Neural cell (in vitro differentiated cells): ENCODE data around the gene C5orf47. TPM values are rescaled to one million over a fixed set of nuclear protein-coding genes. Genes with fewer than 3 reads are reported as not detected.
A peak's percentile ranks its signal among the peaks of the same experiment; 100 is the strongest.

ENCODE experiments used
- H2AFZ ChIP-seq: fragments of 200-600, 300-800 bp; sonication (generic), shearing (Covaris generic); 2 replicates; pipeline ENCODE4 v1.6.0; 2014; ENCODE audit warnings: low read depth, mild to moderate bottlenecking, antibody characterized with exemption, low read length, moderate library complexity
- H3F3A ChIP-seq: fragments of 200-600 bp; shearing (Covaris generic); 2 replicates; pipeline ENCODE4 v1.6.1; 2016; ENCODE audit warnings: mild to moderate bottlenecking, moderate library complexity, mixed read lengths, antibody characterized with exemption, low read length; ENCODE audit not compliant: insufficient read depth, poor library complexity, severe bottlenecking
- H3K27ac ChIP-seq: fragments of 200-600, 300-800 bp; sonication (generic), shearing (Covaris generic); 2 replicates; pipeline ENCODE4 v1.5.1; 2014; ENCODE audit warnings: mild to moderate bottlenecking, low read length, moderate library complexity
- H3K27me3 ChIP-seq: fragments of 300-800, 200-600 bp; sonication (generic), shearing (Covaris generic); 2 replicates; pipeline ENCODE4 v1.6.0; 2014; ENCODE audit warnings: mild to moderate bottlenecking, low read depth, low read length, moderate library complexity; ENCODE audit not compliant: insufficient read depth
- H3K36me3 ChIP-seq: fragments of 300-800, 200-600 bp; sonication (generic), shearing (Covaris generic); 2 replicates; pipeline ENCODE4 v1.5.1; 2014; ENCODE audit warnings: mild to moderate bottlenecking, antibody characterized with exemption, low read length, moderate library complexity; ENCODE audit not compliant: insufficient read depth
- H3K4me2 ChIP-seq: fragments of 300-800, 200-600 bp; sonication (generic), shearing (Covaris generic); 2 replicates; pipeline ENCODE4 v1.6.0; 2014; ENCODE audit warnings: mild to moderate bottlenecking, low read length
- H3K4me3 ChIP-seq: fragments of 300-800, 200-600 bp; sonication (generic), shearing (Covaris generic); 2 replicates; pipeline ENCODE4 v1.5.1; 2014; ENCODE audit warnings: mild to moderate bottlenecking, low read length, moderate library complexity
- H3K79me2 ChIP-seq: fragments of 200-600 bp; shearing (Covaris generic); replicated peaks from 2 replicates; pipeline ENCODE4 v1.6.0; 2014; ENCODE audit warnings: mild to moderate bottlenecking, low read length, moderate library complexity; ENCODE audit not compliant: insufficient read depth
- H3K9ac ChIP-seq: fragments of 300-800, 200-600 bp; sonication (generic), shearing (Covaris generic); 2 replicates; pipeline ENCODE4 v1.6.1; 2016; ENCODE audit warnings: mild to moderate bottlenecking, low read length, mixed read lengths
- H3K9me2 ChIP-seq: fragments of 200-600 bp; shearing (Covaris generic); 2 replicates; pipeline ENCODE4 v1.6.1; 2016; ENCODE audit warnings: mild to moderate bottlenecking, low read length, mixed read lengths; ENCODE audit not compliant: insufficient read depth
- H3K9me3 ChIP-seq: fragments of 200-600, 300-800 bp; sonication (generic), shearing (Covaris generic); 2 replicates; pipeline ENCODE4 v1.6.1; 2016; ENCODE audit warnings: mild to moderate bottlenecking, mixed run types, low read length, moderate library complexity, mixed read lengths
- H4K20me1 ChIP-seq: fragments of 200-600 bp; shearing (Covaris generic); 2 replicates; pipeline ENCODE4 v1.6.1; 2016; ENCODE audit warnings: mild to moderate bottlenecking, mixed run types; ENCODE audit not compliant: insufficient read depth
- CTCF ChIP-seq: fragments of 450-650 bp; IDR thresholded peaks from 2 replicates; pipeline ENCODE4 v1.5.1; 2014; ENCODE audit warnings: antibody characterized with exemption, mild to moderate bottlenecking, moderate library complexity; ENCODE audit not compliant: poor library complexity, severe bottlenecking
- EP300 ChIP-seq: fragments of 450-650 bp; conservative IDR thresholded peaks from 2 replicates; pipeline ENCODE4 v1.6.1; 2014; ENCODE audit warnings: antibody characterized with exemption, mild to moderate bottlenecking, moderate library complexity; ENCODE audit not compliant: poor library complexity, severe bottlenecking
- EZH2 ChIP-seq: fragments of 200-600, 300-800 bp; shearing (Covaris generic), sonication (generic); IDR thresholded peaks from 2 replicates; pipeline ENCODE4 v1.6.1; 2014; ENCODE audit warnings: antibody characterized with exemption, low read length, borderline replicate concordance, mild to moderate bottlenecking; ENCODE audit not compliant: insufficient read depth, poor library complexity, severe bottlenecking
- POLR2AphosphoS5 ChIP-seq: IDR thresholded peaks from 2 replicates; pipeline ENCODE4 v1.6.1; 2012
- REST ChIP-seq: IDR thresholded peaks from 2 replicates; pipeline ENCODE4 v1.6.1; 2012; ENCODE audit warnings: borderline replicate concordance
- TAF1 ChIP-seq: IDR thresholded peaks from 2 replicates; pipeline ENCODE4 v1.6.1; 2012; ENCODE audit warnings: low read depth
- polyA plus RNA-seq: library from polyadenylated mRNA; depleted of rRNA; stranded (reverse); fragments of >200 nt; gene quantifications from 2 replicates; pipeline ENCODE4 v1.2.3, GENCODE V29; 2014

The C5orf47 gene
- polyA plus RNA-seq, 1 donor from 2014 or later = 0.25 TPM

- no peaks in the 10 kb centered on the region for H3K79me2 ChIP-seq
- H2AFZ ChIP-seq = no peak overlapping the region
- peaks cover 24% of the 10 kb centered on the region for H3K36me3 ChIP-seq
- H3F3A ChIP-seq = no peaks in the 10 kb centered on the region
- no peaks in the 10 kb centered on the region for H3K9me2 ChIP-seq
- no peak overlapping the region for H3K4me3 ChIP-seq
- no peak overlapping the region for H3K4me2 ChIP-seq
- H3K9me3 ChIP-seq = no peaks in the 10 kb centered on the region
- no peak overlapping the region for H3K9ac ChIP-seq
- H4K20me1 ChIP-seq = no peaks in the 10 kb centered on the region
- H3K27me3 ChIP-seq = no peaks in the 10 kb centered on the region
- TF ChIP-seq POLR2AphosphoS5 = no peak
- no peak for TF ChIP-seq EZH2
- TF ChIP-seq REST = no peak
- TF ChIP-seq EP300 = no peak
- no peak for TF ChIP-seq TAF1
- no peak for TF ChIP-seq CTCF
- H3K27ac ChIP-seq = no peak overlapping the region
These were observed 35.4 kb upstream of the C5orf47 start for GRCh38 chr5:173953528-173954090.

- TF ChIP-seq CTCF = no peak
- Histone ChIP-seq H3K9ac (peak overlapping the region; percentile 6), H3K9me2 (no peaks in the 10 kb centered on the region), H3K9me3 (no peaks in the 10 kb centered on the region), H3K4me3 (peak overlapping the region; percentile 1), H3K79me2 (no peaks in the 10 kb centered on the region), H3K27me3 (no peaks in the 10 kb centered on the region), H3K4me2 (no peak overlapping the region), H4K20me1 (no peaks in the 10 kb centered on the region), H2AFZ (no peak overlapping the region), H3K27ac (peak overlapping the region; percentile 55), H3F3A (no peaks in the 10 kb centered on the region), H3K36me3 (peaks cover 19% of the 10 kb centered on the region)
These were observed 34.1 kb upstream of the C5orf47 start for GRCh38 chr5:173954671-173955521.
